Activated CD8-positive, alpha-beta memory T cell treated with anti-CD3 and anti-CD28 coated beads, Interleukin-2, amount 50 U/mL, for 48 hours (primary cell): ENCODE data around the gene MTF2.

Experiments
- DNase-seq: peaks from one replicate; pipeline ENCODE4 v3.0.0-alpha.2; 2020

MTF2 gene

DNA sequence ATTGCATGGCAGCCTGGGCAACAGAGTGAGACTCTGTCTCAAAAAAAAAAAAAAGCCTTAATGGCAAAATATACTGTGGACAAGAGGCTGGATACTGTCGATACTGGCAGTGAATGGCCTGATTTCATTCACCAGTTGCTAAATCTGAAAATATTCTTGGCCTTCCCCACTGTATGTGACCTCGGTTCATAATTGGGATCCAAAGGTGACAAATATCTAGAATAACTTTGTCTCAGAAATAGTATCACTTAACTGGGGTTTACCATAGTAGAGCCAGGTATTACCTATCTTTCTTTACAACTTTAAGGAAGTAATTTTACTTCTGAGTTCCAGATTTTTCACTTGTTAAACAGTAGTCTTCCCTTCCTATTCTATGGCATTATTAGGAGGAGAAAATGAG, 8.4 kb downstream of the MTF2 start:
- no peak for DNase-seq

GRCh38 chr1:93093332-93094006, 14.4 kb downstream of the MTF2 start:
- DNase-seq, result no peak

DNA sequence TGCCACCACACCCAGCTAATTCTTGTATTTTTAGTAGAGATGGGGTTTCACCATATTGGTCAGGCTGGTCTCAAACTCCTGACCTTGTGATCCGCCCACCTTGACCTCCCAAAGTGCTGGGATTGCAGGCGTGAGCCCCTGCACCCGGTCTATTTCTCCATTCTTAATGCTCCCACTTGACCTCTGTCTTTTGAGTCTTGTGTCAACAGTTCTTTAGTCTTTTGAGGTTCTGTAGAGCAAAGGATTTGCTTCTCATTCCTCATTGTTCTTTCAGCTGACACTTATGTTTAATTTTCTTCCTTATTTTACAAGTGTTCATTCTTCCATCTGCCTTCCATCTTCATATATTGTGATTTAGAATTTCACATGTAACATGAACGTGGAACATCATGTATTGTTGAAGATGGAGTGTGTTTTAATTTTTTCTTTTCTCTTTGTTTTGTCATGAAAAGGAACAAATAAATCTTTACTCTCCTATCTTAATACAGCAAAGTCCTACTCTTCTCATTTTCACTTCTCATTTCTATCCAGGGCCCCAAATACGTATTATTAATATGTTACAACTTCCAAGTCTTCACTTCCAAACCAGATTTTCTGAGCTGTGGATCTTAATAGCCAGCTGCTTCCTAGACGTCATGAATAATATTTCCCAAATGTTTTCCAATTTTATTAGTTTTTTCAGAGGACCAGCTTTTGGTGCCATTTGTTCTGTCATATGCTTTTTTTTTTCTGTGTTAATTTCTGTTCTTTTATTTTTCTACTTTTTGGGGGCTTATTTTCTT, 16.9 kb downstream of the MTF2 start:
- DNase-seq, result no peak

- no peak for DNase-seq
Observed at GRCh38 chr1:93102142-93102541, 23.1 kb downstream of the MTF2 start.

- no peak for DNase-seq
Observed at GRCh38 chr1:93106226-93106625, 27.1 kb downstream of the MTF2 start.

DNA sequence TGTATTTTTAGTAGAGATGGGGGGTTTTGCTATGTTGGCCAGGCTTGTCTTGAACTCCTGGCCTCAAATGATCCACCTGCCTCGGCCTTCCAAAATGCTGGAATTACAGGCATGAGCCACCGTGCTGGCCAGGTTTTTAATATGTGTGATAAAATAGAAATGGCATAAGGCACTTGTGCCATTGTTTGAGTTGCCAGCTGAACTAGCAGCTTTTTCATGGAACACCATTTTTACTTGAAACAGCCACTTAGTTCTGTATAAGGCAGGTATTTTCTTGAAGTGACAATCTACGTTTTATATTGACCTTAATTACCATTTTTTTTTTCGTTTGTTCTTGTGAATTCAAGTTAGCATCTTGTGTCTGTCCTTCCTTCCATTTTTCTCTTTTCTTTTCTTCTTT, 28.3 kb downstream of the MTF2 start:
- no peak for DNase-seq

DNA sequence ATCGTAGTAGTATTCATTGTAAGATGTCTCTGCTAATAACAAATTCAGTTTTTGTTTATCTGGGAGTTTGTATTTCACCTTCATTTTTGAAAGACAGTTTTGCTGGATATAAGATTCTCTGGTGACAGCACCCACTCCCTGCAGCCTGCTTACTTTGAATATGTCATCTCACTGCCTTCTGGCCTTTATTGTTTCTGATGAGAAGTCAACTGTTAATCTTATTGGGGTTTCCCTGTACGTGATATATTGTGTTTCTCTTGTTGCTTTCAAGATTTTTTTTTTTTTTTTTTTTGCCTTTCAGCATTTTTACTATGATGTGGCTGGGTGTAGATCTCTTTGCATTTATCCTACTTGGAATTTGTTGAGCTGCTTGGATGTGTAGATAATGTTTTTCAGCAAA, 29.3 kb downstream of the MTF2 start:
- no peak for DNase-seq

DNA sequence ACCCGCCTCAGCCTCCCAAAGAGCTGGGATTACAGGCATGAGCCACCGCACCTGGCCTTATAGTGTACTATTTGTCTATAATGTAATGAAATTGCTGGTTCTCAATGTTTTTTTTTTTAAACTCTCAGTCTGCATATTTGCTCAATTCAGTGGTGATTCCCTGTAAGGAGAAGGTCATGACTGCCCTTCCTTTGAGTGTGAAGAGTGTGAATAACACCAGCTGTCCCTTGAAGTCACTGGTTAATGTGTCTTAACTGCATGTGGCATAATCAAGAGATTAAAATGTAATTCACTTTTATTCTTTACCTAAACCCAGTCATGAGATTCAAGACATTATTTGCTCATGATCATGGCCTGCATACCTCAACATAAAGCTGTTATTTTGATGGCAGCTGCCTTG, 30.5 kb downstream of the MTF2 start:
- DNase-seq, result no peak

GRCh38 chr1:93111065-93111464, 32.0 kb downstream of the MTF2 start:
- no peak for DNase-seq

- DNase-seq, result no peak
Observed at GRCh38 chr1:93111561-93111960, 32.5 kb downstream of the MTF2 start.

DNA sequence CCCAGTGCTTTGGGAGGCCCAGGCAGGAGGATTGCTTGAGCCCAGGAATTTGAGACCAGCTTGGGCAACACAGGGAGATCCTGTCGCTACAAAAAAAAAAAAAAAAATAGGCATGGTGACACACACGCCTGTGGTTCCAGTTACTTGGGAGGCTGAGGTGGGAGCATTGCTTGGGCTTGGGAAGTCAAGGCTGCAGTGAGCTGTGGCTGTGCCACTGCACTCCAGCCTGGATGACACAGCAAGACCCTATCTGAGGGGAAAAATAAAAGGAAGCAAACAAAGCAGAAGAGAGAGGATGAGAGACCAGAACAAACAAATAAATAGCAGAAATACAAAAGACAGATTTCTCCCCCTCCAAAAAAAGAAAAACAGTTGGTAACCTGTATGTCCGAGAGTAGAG, 34.0 kb downstream of the MTF2 start:
- DNase-seq, result no peak

- DNase-seq, result no peak
Observed at GRCh38 chr1:93114391-93114790, 35.3 kb downstream of the MTF2 start.

GRCh38 chr1:93120614-93121013, 41.5 kb downstream of the MTF2 start:
- DNase-seq, result no peak

GRCh38 chr1:93123201-93123783, 44.2 kb downstream of the MTF2 start:
- DNase-seq, result no peak

DNA sequence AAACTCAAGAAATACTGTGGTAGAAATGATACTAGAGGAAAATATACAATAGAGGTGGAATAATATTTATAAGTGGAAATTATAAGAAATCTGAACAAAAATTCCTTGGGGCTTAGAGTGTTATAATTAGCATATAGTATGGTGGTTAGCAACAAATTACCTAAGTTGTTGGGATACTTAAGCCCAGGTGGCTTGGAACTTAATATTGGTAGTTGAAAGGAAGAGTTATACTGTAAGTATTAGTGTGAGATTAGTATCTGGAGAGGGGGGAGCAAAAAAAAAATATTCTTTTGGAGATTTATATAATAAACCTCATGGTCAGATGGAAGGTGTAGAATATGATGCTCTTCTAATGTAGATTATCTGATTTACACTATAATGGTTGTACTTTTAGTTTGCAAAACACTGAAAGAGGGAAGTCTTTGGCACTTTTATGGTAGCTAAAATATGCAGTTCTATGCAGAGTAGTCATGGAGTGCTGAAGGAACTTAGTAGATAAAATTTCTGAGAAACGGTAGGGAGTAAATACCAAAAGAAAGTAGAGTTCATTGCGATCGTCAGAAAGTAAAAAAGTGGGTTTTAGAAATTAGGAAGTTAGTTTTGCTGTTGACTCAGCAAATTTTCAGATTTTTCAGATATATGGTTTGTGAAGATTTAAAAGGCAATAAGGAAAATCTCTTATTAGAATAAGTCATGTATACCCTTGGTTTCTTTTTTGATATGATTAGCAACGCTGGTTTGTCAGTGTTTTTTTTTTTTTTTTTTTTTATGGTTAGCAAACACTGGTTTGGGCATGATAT, 45.7 kb downstream of the MTF2 start:
- no peak for DNase-seq

DNA sequence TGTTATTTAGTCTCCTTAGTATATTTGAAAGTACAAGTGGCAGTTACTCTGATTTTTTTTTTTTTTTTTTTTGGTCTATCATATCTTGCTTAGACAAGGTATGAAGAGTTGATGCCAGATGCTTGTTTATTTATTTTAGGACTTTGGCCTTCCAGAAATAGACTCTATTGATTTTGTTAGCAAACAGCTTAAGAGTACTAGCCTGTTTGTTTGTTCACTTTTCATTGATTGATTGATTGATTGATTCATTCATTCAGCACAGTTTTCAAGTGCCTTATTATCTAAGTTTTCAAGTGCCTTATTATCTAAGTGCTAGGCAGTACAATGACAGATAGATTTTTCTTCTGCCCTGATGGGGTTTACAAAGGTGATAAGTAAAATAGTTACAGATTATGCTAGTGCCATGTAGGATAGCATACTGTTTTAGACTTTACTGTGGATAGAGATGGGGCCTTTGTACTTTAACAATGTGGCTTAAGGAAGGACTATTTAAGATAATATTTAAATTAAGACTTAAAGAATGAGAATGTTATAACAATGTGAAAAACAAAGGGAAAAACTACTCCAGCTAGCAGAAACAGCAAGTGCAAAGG, 50.5 kb downstream of the MTF2 start:
- DNase-seq, result no peak

- DNase-seq, result no peak
Observed at GRCh38 chr1:93132638-93133037, 53.6 kb downstream of the MTF2 start.

DNA sequence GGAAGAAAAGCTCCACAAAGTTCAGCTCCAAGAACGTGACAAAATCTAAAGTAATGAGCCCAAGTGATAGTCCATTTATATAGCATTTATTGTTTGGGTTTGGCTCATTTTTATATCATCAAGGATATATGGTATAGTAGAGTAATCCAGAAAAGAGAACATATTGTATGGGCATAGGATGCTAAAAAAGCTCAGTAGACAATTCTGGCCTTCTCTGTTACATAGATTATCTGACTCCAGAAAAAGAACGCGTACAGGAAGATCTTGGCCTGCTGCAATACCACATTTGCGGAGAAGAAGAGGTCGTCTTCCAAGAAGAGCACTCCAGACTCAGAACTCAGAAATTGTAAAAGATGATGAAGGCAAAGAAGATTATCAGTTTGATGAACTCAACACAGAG, 57.4 kb downstream of the MTF2 start:
- DNase-seq, result no peak

GRCh38 chr1:93137604-93138292, 58.7 kb downstream of the MTF2 start:
- DNase-seq, result no peak

GRCh38 chr1:93140106-93140505, 61.0 kb downstream of the MTF2 start:
- DNase-seq, result no peak

GRCh38 chr1:93142161-93142560, 63.1 kb downstream of the MTF2 start:
- DNase-seq, result no peak

DNA sequence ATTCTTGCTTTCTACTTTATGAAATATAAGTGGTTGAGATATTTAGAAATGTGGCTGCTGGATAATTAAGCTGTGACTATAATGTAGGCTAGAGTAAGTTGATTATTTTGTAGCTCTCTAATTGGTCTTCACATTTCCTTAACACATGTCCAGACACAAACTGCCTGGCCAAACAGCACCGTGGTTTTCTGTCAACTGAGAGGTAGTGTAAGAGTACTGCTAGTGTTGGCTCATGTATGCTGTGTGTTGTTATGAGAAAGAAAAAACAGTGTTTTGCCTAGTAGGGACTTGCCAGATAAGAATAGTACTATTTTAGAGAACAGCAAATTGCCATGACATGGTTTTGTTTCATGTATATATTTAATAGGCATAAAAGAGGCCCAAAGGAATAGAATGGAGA, 64.1 kb downstream of the MTF2 start:
- DNase-seq, result no peak

DNA sequence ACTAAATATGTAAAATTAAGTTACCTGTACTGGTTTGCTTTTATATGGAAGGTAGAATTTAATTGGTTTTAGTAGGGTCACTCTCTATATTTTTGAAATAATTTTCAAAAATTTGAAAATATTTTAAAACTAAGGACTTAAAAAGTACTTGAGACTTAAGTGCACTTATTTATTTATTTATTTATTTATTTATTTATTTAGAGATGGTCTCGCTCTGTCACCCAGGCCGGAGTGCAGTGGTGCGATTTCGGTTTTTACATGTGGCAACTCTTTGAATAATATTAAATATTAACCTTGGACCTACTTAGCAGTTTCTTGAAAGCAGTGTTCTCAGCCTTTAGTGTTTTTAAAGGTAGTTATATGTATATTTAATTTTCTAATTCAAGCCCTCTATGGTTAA, 64.7 kb downstream of the MTF2 start:
- DNase-seq, result no peak
